ENCODE results near the gene CSTF1.

GRCh38 chr20:56409521-56409920 lies 17.1 kb downstream of the CSTF1 start:
- no peak for TF ChIP-seq ZNF8 (CRISPR knock-in tag; IDR thresholded peaks at IDR 0.05)
- TF ChIP-seq TCF4 (CRISPR knock-in tag; IDR thresholded peaks at IDR 0.05; ENCODE audit: borderline replicate concordance): no peak
- TF ChIP-seq ZFP3 (CRISPR knock-in tag; IDR thresholded peaks at IDR 0.05): no peak
- no peak for TF ChIP-seq PATZ1 (CRISPR knock-in tag; IDR thresholded peaks at IDR 0.05; ENCODE audit: borderline replicate concordance)
- TF ChIP-seq ARNTL (CRISPR knock-in tag; IDR thresholded peaks at IDR 0.05; ENCODE audit: borderline replicate concordance, low read depth): no peak
- no peak for TF ChIP-seq CSDC2 (CRISPR knock-in tag; IDR thresholded peaks at IDR 0.05)
- TF ChIP-seq GLIS3 (CRISPR knock-in tag; IDR thresholded peaks at IDR 0.05): no peak
- no peak for TF ChIP-seq ZC3H10 (CRISPR knock-in tag; IDR thresholded peaks at IDR 0.05)
